ENCODE measurements around the gene NAT10.
"Not testable (repeated sequence)": the region's sequence is repeated elsewhere in the genome, so short reads cannot be mapped to it uniquely, and the experiment has no call there.

The NAT10 gene

DNA sequence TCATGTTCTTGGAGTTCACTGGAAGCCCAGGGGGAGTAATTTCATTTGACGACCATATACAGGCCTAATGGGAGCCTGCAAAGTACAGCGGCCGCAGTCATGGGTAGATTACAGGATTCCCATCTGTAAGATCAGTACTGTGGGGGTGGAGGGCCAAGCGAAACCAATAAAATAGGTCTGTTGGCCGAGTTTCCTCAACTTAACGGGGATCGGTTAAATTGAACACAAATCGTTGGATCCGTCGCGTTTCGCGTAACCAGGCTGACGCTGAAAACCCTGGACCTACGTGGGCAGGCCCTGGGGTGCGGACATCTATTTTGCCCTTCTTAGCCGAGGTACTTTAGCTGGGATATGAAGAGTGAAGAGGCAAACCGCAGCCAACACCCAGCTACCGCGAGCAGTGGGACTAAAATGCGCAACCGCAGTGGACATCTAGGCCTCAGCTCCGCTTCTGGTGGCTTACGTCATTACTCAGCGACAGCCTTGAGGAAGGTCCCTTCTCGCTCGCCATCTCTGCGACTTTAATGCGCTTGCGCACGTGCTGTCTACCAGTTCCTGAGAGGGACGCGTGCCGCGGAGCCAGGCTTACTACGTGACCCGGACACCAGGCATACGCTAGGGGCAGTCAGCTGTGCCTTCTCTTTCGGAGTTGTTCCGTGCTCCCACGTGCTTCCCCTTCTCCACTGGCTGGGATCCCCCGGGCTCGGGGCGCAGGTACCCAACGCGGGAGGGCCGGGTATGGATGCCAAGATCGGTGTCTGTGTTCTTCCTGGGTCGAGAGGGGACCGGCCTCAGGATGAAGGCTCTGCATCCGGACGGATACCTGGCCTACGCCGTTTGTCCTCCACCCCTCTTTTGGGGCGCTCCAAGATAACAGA, at the start of gene NAT10:
Gene NAT10 (plus strand): TSS at position 551 of the 878 bp plus-strand sequence. CDS start 2,597 bp downstream, outside the sequence.
- H3K4me1 ChIP-seq, result peaks cover 4% of the 10 kb centered on the region
- no peaks in the 10 kb centered on the region for H3K27me3 ChIP-seq (ENCODE audit: low read depth)
- H3K9me3 ChIP-seq, result no peaks in the 10 kb centered on the region
- in situ Hi-C loops (cut with MboI; ENCODE audit: low sequenced_read_pairs), result no loop called here
- peak; percentile 93 to 97 for DNase-seq (ENCODE audit: low spot score in 2 of 2)
- H3K4me3 ChIP-seq, result peak within 1 kb of the TSS; percentile 88
- peaks cover 42% of the 10 kb centered on the region for H3K36me3 ChIP-seq (replicated peaks)

DNA sequence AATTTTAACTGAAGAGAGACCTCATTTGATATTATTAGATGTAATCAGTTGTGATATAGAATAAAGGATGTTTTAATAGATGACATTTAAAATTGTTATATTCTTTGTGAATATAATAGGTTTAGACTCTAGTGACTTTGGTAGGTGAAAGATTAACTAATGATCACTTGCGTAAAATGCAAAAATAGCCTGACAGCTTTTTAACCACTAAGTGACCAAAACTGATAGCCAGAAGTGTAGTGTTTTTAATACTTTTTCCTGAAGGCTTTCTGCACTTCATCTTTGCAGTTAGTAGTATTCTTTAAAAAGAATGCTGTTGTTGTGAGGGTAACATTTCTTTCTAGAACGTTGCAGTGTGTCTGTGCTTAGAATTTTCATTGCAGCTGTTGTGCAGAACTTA, 48.8 kb upstream of the NAT10 start:
- Histone ChIP-seq H3K9me3 (no peaks in the 10 kb centered on the region), H3K36me3 (replicated peaks) (peaks cover 80% of the 10 kb centered on the region), H3K27me3 (ENCODE audit: low read depth) (no peaks in the 10 kb centered on the region), H3K4me1 (peaks cover 33% of the 10 kb centered on the region), H3K4me3 (no peak overlapping the region)
- DNase-seq (ENCODE audit: low spot score in 2 of 2), result no peak
- in situ Hi-C loops (cut with MboI; ENCODE audit: low sequenced_read_pairs), result no loop called here

DNA sequence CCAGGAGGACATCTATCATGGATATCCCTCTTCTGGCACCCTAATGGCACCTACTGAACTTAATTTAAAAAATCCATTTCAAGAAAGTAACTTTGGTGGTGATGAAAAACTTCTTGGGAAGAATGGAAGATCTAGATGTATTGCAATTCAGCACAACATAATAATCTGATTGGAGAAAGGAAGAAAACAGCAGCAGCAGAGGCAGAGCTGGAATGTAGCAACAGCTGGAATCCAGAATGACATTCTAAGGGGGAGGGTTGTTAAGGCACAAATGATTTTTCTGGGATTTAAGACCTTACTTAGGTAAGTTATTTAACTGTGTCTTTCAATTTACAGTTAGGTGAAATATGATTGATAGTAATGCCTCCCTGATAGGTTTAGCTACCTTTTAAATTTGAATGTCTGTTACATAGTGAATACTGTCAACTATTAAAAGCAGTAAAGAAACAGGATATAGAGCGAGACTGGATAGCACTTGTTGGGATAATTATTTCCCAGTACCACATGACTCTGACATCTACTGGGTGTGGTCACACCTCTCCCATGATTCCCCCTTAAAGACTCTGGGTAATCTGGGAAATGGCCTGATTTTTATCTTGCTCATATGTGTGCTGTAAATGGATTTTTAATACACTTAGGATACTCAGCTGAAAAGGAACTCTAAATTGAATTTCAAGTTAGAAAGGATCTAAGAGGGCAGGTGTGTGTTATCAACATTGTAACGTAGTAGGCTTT, 42.2 kb upstream of the NAT10 start:
- Histone ChIP-seq H3K27me3 (ENCODE audit: low read depth) (0 out of 2 replicates have a peak, but pooled peaks cover 2% of the 10 kb centered on the region), H3K9me3 (no peaks in the 10 kb centered on the region), H3K4me3 (no peak overlapping the region), H3K36me3 (replicated peaks) (peaks cover 59% of the 10 kb centered on the region), H3K4me1 (peaks cover 12% of the 10 kb centered on the region)
- in situ Hi-C loops (cut with MboI; ENCODE audit: low sequenced_read_pairs), result no loop called here
- no peak for DNase-seq (ENCODE audit: low spot score in 2 of 2)

DNA sequence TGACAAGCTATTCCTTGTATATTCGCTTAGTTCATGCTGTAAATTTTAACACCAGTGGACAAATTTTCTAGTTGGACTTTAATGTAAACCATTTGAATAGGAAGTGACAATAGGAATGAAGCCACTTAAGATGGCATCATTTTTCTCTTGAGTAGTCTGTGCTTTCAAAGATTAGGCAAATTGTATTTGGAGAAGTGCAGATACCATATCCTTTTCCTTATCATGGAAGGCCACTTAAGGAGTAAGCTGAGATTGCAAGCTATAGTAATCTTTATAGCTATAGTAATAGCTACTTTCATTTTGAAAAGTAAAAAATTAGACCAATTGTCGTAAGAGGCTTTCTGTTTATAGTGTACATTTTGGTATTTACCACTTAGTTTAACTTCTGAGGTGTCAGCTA, 41.1 kb upstream of the NAT10 start:
- H3K4me1 ChIP-seq, result peaks cover 7% of the 10 kb centered on the region
- DNase-seq (ENCODE audit: low spot score in 2 of 2), result no peak
- in situ Hi-C loops (cut with MboI; ENCODE audit: low sequenced_read_pairs), result no loop called here
- no peaks in the 10 kb centered on the region for H3K9me3 ChIP-seq
- no peak overlapping the region for H3K4me3 ChIP-seq
- peaks cover 55% of the 10 kb centered on the region for H3K36me3 ChIP-seq (replicated peaks)
- 0 out of 2 replicates have a peak, but pooled peaks cover 2% of the 10 kb centered on the region for H3K27me3 ChIP-seq (ENCODE audit: low read depth)

DNA sequence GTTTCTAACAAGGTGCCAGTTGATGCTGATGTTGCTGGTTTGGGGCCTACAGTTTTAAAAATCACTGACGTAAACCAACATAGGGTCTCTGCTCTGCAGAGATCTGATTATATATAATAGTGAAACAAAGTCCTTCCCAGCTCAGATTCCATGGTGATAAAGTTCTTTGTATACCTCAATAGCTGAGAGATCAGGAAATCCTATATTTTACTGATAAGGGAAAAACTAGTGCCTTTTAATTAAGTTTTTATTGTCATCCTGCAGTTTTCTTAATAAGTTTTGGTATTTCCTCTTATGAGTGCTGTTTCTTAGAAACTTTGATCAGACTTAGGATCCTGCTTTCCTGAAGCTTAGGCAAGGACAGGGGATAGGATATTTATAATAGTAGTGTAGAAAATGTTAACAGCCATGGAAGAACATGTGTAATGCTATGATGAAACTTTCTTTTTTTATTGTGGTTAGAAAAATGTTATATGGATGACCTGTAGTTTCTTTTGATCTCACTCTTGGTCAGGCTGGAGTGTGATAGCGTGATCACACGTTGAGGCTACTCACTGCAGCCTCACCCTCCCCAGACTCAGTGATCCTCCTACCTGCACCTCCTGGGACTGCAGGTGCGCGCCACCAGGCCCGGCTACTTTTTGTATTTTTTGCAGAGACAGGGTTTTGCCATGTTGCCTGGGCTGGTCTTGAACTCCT, 39.8 kb upstream of the NAT10 start:
- in situ Hi-C loops (cut with MboI; ENCODE audit: low sequenced_read_pairs), result no loop called here
- Histone ChIP-seq H3K4me1 (peaks cover 7% of the 10 kb centered on the region), H3K36me3 (replicated peaks) (peaks cover 47% of the 10 kb centered on the region), H3K9me3 (no peaks in the 10 kb centered on the region), H3K4me3 (no peak overlapping the region), H3K27me3 (ENCODE audit: low read depth) (0 out of 2 replicates have a peak, but pooled peaks cover 2% of the 10 kb centered on the region)
- DNase-seq (ENCODE audit: low spot score in 2 of 2), result no peak

DNA sequence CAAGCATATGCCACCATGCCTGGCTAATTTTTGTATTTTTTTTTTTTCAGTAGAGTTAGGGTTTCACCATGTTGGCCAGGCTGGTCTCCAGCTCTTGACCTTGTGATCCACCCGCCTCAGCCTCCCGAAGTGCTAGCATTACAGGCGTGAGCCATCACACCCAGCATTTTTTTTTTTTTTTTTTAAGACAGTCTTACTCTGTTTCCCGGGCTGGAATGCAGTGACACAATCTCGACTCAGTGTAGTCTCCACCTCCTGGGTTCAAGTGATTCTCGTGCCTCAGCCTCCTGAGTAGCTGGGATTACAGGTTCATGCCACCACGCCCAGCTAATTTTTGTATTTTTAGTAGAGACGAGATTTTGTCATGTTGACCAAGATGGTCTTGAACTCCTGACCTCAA, 38.7 kb upstream of the NAT10 start:
- peaks cover 46% of the 10 kb centered on the region for H3K36me3 ChIP-seq (replicated peaks)
- DNase-seq (ENCODE audit: low spot score in 2 of 2); H3K27me3 ChIP-seq (ENCODE audit: low read depth); H3K9me3 ChIP-seq; in situ Hi-C loops (cut with MboI; ENCODE audit: low sequenced_read_pairs); H3K4me3 ChIP-seq; H3K4me1 ChIP-seq: not testable (repeated sequence)

DNA sequence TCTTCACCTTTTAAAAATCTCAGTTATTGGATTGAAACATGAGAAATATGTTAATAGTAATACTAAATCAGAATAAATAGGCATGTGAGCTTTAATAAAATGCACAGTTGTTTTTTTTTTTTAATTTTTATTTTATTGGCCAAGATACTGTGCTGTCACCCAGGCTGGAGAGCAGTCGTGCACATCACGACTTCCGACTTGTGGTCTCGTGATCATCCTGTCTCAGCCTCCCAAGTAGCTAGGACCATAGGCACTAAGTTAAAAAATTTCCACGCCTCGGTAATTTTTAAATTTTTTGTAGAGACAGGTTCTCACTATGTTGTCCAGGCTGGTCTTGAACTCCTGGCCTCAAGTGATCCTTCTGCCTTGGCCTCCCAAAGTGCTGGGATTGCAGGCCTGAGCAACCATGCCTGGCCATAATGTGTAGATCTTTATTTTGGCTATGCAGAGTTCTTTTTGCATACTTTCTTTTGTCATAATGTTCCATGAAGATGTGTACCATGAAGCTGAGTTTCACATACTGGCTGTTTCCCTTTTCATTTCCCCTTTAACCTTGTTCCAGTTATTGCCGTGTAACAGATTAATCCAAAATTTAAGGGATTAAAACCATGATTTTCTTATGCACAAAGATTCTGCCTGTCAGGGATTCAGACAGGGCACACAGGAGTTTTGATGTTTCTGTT, 37.9 kb upstream of the NAT10 start:
- H3K9me3 ChIP-seq, result no peaks in the 10 kb centered on the region
- H3K36me3 ChIP-seq (replicated peaks), result peaks cover 47% of the 10 kb centered on the region
- H3K27me3 ChIP-seq (ENCODE audit: low read depth), result 0 out of 2 replicates have a peak, but pooled peaks cover 2% of the 10 kb centered on the region
- no peak overlapping the region for H3K4me3 ChIP-seq
- H3K4me1 ChIP-seq, result peaks cover 7% of the 10 kb centered on the region
- in situ Hi-C loops (cut with MboI; ENCODE audit: low sequenced_read_pairs), result no loop called here
- no peak for DNase-seq (ENCODE audit: low spot score in 2 of 2)

DNA sequence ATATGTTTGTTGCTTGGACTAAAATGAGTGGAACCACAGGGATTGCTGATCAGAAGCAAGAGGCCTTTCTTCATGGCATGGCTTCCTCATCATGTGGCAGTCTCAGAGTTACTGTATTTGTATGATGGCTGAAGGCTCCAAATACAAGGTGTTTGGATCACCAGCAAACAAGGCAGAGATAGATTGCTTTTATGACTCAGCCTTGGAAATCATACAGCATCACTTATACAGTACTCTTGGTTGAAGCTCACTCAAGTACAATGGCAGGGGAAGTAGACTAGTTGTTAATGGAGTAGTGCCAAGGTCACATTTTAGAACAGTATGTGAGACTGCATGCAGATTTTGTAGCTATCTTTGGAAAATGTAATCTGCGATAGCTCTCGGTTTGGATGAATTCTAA, 37.3 kb upstream of the NAT10 start:
- H3K4me3 ChIP-seq, result no peak overlapping the region
- in situ Hi-C loops (cut with MboI; ENCODE audit: low sequenced_read_pairs), result no loop called here
- H3K4me1 ChIP-seq, result peaks cover 4% of the 10 kb centered on the region
- H3K27me3 ChIP-seq (ENCODE audit: low read depth), result 0 out of 2 replicates have a peak, but pooled peaks cover 2% of the 10 kb centered on the region
- H3K36me3 ChIP-seq (replicated peaks), result peaks cover 47% of the 10 kb centered on the region
- H3K9me3 ChIP-seq, result no peaks in the 10 kb centered on the region
- DNase-seq (ENCODE audit: low spot score in 2 of 2), result no peak

DNA sequence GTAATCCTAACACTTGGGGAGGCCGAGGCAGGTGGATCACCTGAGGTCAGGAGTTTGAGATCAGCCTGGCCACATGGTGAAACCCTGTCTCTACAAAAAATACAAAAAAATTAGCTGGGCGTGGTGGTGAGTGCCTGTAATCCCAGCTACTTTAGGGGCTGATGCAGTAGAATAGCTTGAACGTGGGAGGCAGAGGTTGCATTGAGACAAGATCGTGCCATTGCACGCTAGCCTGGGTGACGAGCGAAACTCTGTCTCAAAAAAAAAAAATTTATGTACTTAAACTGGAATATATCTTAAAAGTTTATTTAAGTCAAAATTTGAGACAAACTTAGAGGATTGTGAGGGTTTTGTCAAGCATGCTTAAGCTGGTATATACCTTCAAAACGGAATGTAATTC, 34.1 kb upstream of the NAT10 start:
- H3K4me3 ChIP-seq; H3K27me3 ChIP-seq (ENCODE audit: low read depth); H3K9me3 ChIP-seq; DNase-seq (ENCODE audit: low spot score in 2 of 2); H3K4me1 ChIP-seq; in situ Hi-C loops (cut with MboI; ENCODE audit: low sequenced_read_pairs): not testable (repeated sequence)
- H3K36me3 ChIP-seq (replicated peaks), result peaks cover 58% of the 10 kb centered on the region

DNA sequence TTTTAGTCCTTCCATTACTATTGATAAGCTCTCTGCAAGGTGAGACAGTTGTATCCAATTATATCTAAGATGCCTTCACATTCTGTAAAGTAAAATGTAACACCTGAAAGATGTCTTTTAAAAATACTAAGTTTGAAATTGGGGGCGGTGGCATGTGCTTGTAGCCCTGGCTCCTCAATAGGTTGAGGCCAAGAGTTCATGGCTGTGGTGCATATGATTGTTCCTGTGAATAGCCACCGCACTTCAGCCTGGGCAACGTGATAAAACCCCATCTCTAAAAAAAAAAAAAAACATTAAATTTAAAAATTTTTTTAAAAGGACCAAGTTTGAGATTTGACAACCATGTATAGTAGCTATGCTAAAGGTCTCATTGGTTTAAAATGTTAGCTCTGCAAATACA, 33.4 kb upstream of the NAT10 start:
- no peak overlapping the region for H3K4me3 ChIP-seq
- H3K27me3 ChIP-seq (ENCODE audit: low read depth), result no peaks in the 10 kb centered on the region
- H3K36me3 ChIP-seq (replicated peaks), result peaks cover 66% of the 10 kb centered on the region
- in situ Hi-C loops (cut with MboI; ENCODE audit: low sequenced_read_pairs), result no loop called here
- H3K4me1 ChIP-seq, result no peaks in the 10 kb centered on the region
- no peaks in the 10 kb centered on the region for H3K9me3 ChIP-seq
- no peak for DNase-seq (ENCODE audit: low spot score in 2 of 2)

DNA sequence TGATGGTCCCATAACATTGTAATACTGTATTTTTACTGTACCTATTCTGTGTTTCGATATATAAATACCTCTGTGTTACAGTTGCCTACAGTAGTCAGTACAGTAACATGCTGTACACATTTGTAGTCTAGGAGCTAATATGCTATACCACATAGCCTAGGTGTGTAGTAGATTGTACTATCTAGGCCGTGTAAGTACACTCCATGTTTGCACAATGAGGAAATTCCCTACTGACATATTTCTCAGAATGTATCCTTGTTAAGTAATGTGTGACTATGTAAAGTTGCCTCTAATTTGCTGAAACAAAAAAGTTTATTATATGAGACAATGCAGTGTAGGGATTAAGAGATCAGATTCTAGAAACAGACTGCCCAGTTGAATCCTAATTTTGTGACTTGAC, 32.6 kb upstream of the NAT10 start:
- no peak overlapping the region for H3K4me3 ChIP-seq
- DNase-seq (ENCODE audit: low spot score in 2 of 2), result no peak
- H3K36me3 ChIP-seq (replicated peaks), result peaks cover 74% of the 10 kb centered on the region
- no peaks in the 10 kb centered on the region for H3K27me3 ChIP-seq (ENCODE audit: low read depth)
- in situ Hi-C loops (cut with MboI; ENCODE audit: low sequenced_read_pairs), result no loop called here
- no peaks in the 10 kb centered on the region for H3K9me3 ChIP-seq
- H3K4me1 ChIP-seq, result no peaks in the 10 kb centered on the region

DNA sequence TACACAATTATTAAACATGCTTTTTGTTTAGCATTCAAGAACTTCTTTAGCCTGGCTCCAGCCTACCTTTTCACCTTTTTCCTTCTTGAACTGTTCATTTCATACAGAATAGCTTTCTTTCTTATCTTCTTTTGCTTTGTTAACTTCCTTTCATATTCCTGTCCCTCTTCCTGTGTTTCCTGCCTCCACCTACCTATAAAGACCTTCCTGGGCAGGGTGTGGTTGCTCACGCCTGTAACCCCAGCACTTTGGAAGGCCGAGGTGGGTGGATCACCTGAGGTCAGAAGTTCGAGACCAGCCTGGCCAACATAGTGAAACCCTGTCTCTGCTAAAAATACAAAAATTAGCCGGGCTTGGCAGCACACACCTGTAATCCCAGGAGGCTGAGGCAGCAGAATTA, 31.0 kb upstream of the NAT10 start:
- DNase-seq (ENCODE audit: low spot score in 2 of 2), result no peak
- in situ Hi-C loops (cut with MboI; ENCODE audit: low sequenced_read_pairs), result no loop called here
- no peaks in the 10 kb centered on the region for H3K4me1 ChIP-seq
- H3K36me3 ChIP-seq (replicated peaks), result peaks cover 84% of the 10 kb centered on the region
- H3K9me3 ChIP-seq, result no peaks in the 10 kb centered on the region
- H3K27me3 ChIP-seq (ENCODE audit: low read depth), result no peaks in the 10 kb centered on the region
- H3K4me3 ChIP-seq, result no peak overlapping the region

DNA sequence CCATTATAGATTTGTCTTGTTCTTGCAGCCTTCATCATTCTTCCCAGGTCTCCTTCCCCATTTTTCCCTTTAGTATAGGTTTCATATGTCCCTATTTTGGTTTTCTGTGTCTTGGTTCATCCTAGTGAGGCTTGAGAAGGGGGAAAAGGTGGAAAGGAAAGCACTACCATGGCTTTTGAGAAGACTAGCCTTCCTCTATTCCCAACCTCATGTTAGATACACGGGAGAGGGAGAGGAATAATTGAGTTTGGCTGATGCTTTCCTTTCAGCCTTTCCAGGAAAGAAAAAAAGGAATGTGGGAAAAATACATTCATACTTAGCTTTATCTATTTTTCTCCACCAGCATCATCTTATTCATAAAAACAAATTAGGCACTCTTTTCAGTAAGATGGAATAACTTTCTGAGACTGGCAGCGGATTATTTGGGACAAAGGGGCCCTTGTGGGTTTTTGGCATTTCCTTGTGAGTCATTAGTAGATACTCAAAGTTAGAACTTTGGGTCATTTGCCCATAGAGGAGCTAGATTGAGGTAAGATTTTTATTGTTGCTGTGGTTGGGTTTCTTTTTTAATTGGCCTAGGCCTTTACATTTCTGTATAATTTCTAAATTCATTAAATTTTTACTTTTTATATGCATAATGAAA, 30.1 kb upstream of the NAT10 start:
- in situ Hi-C loops (cut with MboI; ENCODE audit: low sequenced_read_pairs), result no loop called here
- Histone ChIP-seq H3K4me1 (no peaks in the 10 kb centered on the region), H3K27me3 (ENCODE audit: low read depth) (no peaks in the 10 kb centered on the region), H3K4me3 (no peak overlapping the region), H3K9me3 (no peaks in the 10 kb centered on the region), H3K36me3 (replicated peaks) (peaks cover 91% of the 10 kb centered on the region)
- no peak for DNase-seq (ENCODE audit: low spot score in 2 of 2)

Measured in HAP-1 (cell line).